ENCODE measurements around the gene HOXD9.

Gene HOXD9

GRCh38 chr2:176165370-176166050 is 43.0 kb downstream of the HOXD9 start:
- DNase-seq (ENCODE audit: low read depth, low spot score), result no peak

GRCh38 chr2:176166272-176166671 is 43.8 kb downstream of the HOXD9 start:
- DNase-seq (ENCODE audit: low read depth, low spot score), result no peak

- no peak for DNase-seq (ENCODE audit: low read depth, low spot score)
Observed at GRCh38 chr2:176167398-176167797, 44.9 kb downstream of the HOXD9 start.

GRCh38 chr2:176169181-176169580 is 46.7 kb downstream of the HOXD9 start:
- no peak for DNase-seq (ENCODE audit: low read depth, low spot score)

GRCh38 chr2:176169711-176170110 is 47.2 kb downstream of the HOXD9 start:
- DNase-seq (ENCODE audit: low read depth, low spot score), result no peak

- no peak for DNase-seq (ENCODE audit: low read depth, low spot score)
Observed at GRCh38 chr2:176170602-176171305, 48.2 kb downstream of the HOXD9 start.

- DNase-seq (ENCODE audit: low read depth, low spot score), result no peak
Observed at GRCh38 chr2:176171351-176172006, 49.0 kb downstream of the HOXD9 start.

GRCh38 chr2:176172007-176172894 is 49.7 kb downstream of the HOXD9 start:
- DNase-seq (ENCODE audit: low read depth, low spot score), result no peak

- no peak for DNase-seq (ENCODE audit: low read depth, low spot score)
Observed at GRCh38 chr2:176172895-176173566, 50.5 kb downstream of the HOXD9 start.

- DNase-seq (ENCODE audit: low read depth, low spot score), result no peak
Observed at GRCh38 chr2:176173567-176174381, 51.3 kb downstream of the HOXD9 start.

- DNase-seq (ENCODE audit: low read depth, low spot score), result no peak
Observed at GRCh38 chr2:176174382-176174823, 51.9 kb downstream of the HOXD9 start.

Measured in iPS DF 19.7 (cell line).